Activated naive CD4-positive, alpha-beta T cell treated with anti-CD3 and anti-CD28 coated beads, Interleukin-2, amount 50 U/mL, for 72 hours (primary cell): ENCODE results near the gene PCGF5. TPM values are rescaled to one million over a fixed set of nuclear protein-coding genes. Genes with fewer than 3 reads are reported as not detected.
A peak's percentile ranks its signal among the peaks of the same experiment; 100 is the strongest.

ENCODE experiments used
- ATAC-seq, 2 donors: fragments of 150-1000 bp; cut with Tn5 transposase; 2 replicates each; pipeline ENCODE4 v1.10.0; 2021; ENCODE audit warnings: mild to moderate bottlenecking in 2 of 2, moderate library complexity in 2 of 2
- DNase-seq, 2 donors: peaks; one replicate each; pipeline ENCODE4 v3.0.0; 2021 to 2022; ENCODE audit warnings: low spot score in 2 of 2
- H3K27ac Mint-ChIP-seq, 2 donors: one replicate each; pipeline ENCODE4 v1.8.0; 2022; ENCODE audit warnings: mild to moderate bottlenecking in 2 of 2, mixed read lengths in 2 of 2
- H3K36me3 Mint-ChIP-seq, 2 donors: one replicate each; pipeline ENCODE4 v1.8.0; 2022; ENCODE audit warnings: mixed read lengths in 2 of 2
- H3K9me3 Mint-ChIP-seq, 2 donors: one replicate each; pipeline ENCODE4 v1.8.0; 2022; ENCODE audit warnings: mixed read lengths in 2 of 2
- total RNA-seq, 2 donors: library from RNA; stranded (reverse); gene quantifications; one replicate each; pipeline ENCODE4 v1.2.3, GENCODE V29; 2022

The PCGF5 gene
- total RNA-seq, 2 donors from 2014 or later: 29.1 to 37.5 TPM

GRCh38 chr10:91200314-91201212 is 19.9 kb upstream of the PCGF5 start:
- Mint-ChIP-seq H3K27ac (peak overlapping the region; percentile 73 to 75), H3K36me3 (peaks cover 0 to 10% of the 10 kb centered on the region in 2 donors), H3K9me3 (peaks cover 0 to 3% of the 10 kb centered on the region in 2 donors)
- ATAC-seq (peak; percentile 8 to 25), DNase-seq (no peak)

- DNase-seq (peak in 1 of 2 donors; percentile 39), ATAC-seq (peak; percentile 44 to 83)
- Mint-ChIP-seq H3K36me3 (peaks cover 0 to 10% of the 10 kb centered on the region in 2 donors), H3K9me3 (peaks cover 0 to 3% of the 10 kb centered on the region in 2 donors), H3K27ac (peak overlapping the region; percentile 73 to 75)
Measured at GRCh38 chr10:91201213-91201996, 19.1 kb upstream of the PCGF5 start.

GRCh38 chr10:91206427-91206826 is 14.0 kb upstream of the PCGF5 start:
- no peak for DNase-seq
- Mint-ChIP-seq H3K9me3 (no peaks in the 10 kb centered on the region), H3K36me3 (no peaks in the 10 kb centered on the region), H3K27ac (peak overlapping the region in 1 of 2 donors; percentile 16)
- ATAC-seq: peak; percentile 27 to 40

- no peak for DNase-seq
- no peaks in the 10 kb centered on the region for H3K9me3 Mint-ChIP-seq
- peak overlapping the region in 1 of 2 donors; percentile 16 for H3K27ac Mint-ChIP-seq
- no peaks in the 10 kb centered on the region for H3K36me3 Mint-ChIP-seq
- peak; percentile 41 to 70 for ATAC-seq
Measured at GRCh38 chr10:91206837-91207474, 13.5 kb upstream of the PCGF5 start.

GRCh38 chr10:91208642-91209041 is 11.8 kb upstream of the PCGF5 start:
- no peak overlapping the region for H3K27ac Mint-ChIP-seq
- DNase-seq: no peak
- no peaks in the 10 kb centered on the region for H3K9me3 Mint-ChIP-seq
- no peaks in the 10 kb centered on the region for H3K36me3 Mint-ChIP-seq
- ATAC-seq: no peak

GRCh38 chr10:91210014-91210413 is 10.4 kb upstream of the PCGF5 start:
- no peak for ATAC-seq
- DNase-seq: no peak
- Mint-ChIP-seq H3K9me3 (no peaks in the 10 kb centered on the region), H3K36me3 (no peaks in the 10 kb centered on the region), H3K27ac (no peak overlapping the region)

- ATAC-seq: peak; percentile 33 to 35
- Mint-ChIP-seq H3K36me3 (no peaks in the 10 kb centered on the region), H3K9me3 (no peaks in the 10 kb centered on the region), H3K27ac (no peak overlapping the region)
- DNase-seq: no peak
Measured at GRCh38 chr10:91210435-91210834, 10.0 kb upstream of the PCGF5 start.

- H3K36me3 Mint-ChIP-seq: no peaks in the 10 kb centered on the region
- H3K9me3 Mint-ChIP-seq: no peaks in the 10 kb centered on the region
- ATAC-seq (no peak), DNase-seq (no peak)
- no peak overlapping the region for H3K27ac Mint-ChIP-seq
Measured at GRCh38 chr10:91211675-91212074, 8.8 kb upstream of the PCGF5 start.

GRCh38 chr10:91214911-91215310 is 5.6 kb upstream of the PCGF5 start:
- H3K9me3 Mint-ChIP-seq: no peaks in the 10 kb centered on the region
- DNase-seq (no peak), ATAC-seq (no peak)
- no peak overlapping the region for H3K27ac Mint-ChIP-seq
- no peaks in the 10 kb centered on the region for H3K36me3 Mint-ChIP-seq

GRCh38 chr10:91215384-91215783 is 5.1 kb upstream of the PCGF5 start:
- Mint-ChIP-seq H3K9me3 (no peaks in the 10 kb centered on the region), H3K27ac (no peak overlapping the region), H3K36me3 (no peaks in the 10 kb centered on the region)
- DNase-seq: no peak
- no peak for ATAC-seq

GRCh38 chr10:91219371-91220193 is 881 bp upstream of the PCGF5 start:
- H3K27ac Mint-ChIP-seq: no peak overlapping the region
- ATAC-seq: no peak
- H3K36me3 Mint-ChIP-seq: peaks cover 0 to 9% of the 10 kb centered on the region in 2 donors
- H3K9me3 Mint-ChIP-seq: no peaks in the 10 kb centered on the region
- DNase-seq: no peak

- Mint-ChIP-seq H3K9me3 (no peaks in the 10 kb centered on the region), H3K36me3 (peaks cover 0 to 9% of the 10 kb centered on the region in 2 donors), H3K27ac (peak overlapping the region; percentile 85 to 93)
- DNase-seq (peak in 1 of 2 donors; percentile 19), ATAC-seq (peak; percentile 27 to 44)
Measured at GRCh38 chr10:91220954-91221675, 652 bp downstream of the PCGF5 start.

- no peak for DNase-seq
- no peak for ATAC-seq
- no peak overlapping the region for H3K27ac Mint-ChIP-seq
- H3K9me3 Mint-ChIP-seq: no peaks in the 10 kb centered on the region
- peaks cover 0 to 9% of the 10 kb centered on the region in 2 donors for H3K36me3 Mint-ChIP-seq
Measured at GRCh38 chr10:91226093-91226492, 5.6 kb downstream of the PCGF5 start.

GRCh38 chr10:91227576-91227975 is 7.1 kb downstream of the PCGF5 start:
- no peaks in the 10 kb centered on the region for H3K36me3 Mint-ChIP-seq
- DNase-seq: no peak
- peak overlapping the region in 1 of 2 donors; percentile 46 for H3K27ac Mint-ChIP-seq
- no peaks in the 10 kb centered on the region for H3K9me3 Mint-ChIP-seq
- ATAC-seq: no peak

GRCh38 chr10:91229683-91230082 is 9.2 kb downstream of the PCGF5 start:
- Mint-ChIP-seq H3K36me3 (no peaks in the 10 kb centered on the region), H3K9me3 (no peaks in the 10 kb centered on the region), H3K27ac (no peak overlapping the region)
- ATAC-seq (no peak), DNase-seq (no peak)
